H1 (cell line): ENCODE results near the gene ARHGEF7. TPM values are rescaled to one million over a fixed set of nuclear protein-coding genes. Genes with fewer than 3 reads are reported as not detected.

Experiments
- CTCF ChIA-PET: fragments of 300-600 bp; sonication (Branson Sonifier 250); formaldehyde crosslinking; loops from one replicate; lab custom pipeline; 2021; ENCODE audit not compliant: partially characterized antibody; lab: Charles Lee
- POLR2A ChIA-PET: fragments of 300-600 bp; sonication (Branson Sonifier 250); formaldehyde crosslinking; loops from one replicate; lab custom pipeline; 2021; ENCODE audit warnings: inconsistent platforms; ENCODE audit not compliant: partially characterized antibody; lab: Charles Lee
- DNase-seq, 2 experiments: peaks; one replicate each; pipeline versions ENCODE4 v3.0.0 to v3.0.0-alpha.2; 2010 to 2022; ENCODE audit warnings: low spot score in 2 of 2, low read depth in 1 of 2, mixed read lengths in 1 of 2
- FAIRE-seq: peaks from 2 replicates; lab custom pipeline; 2011; peaks lifted over from hg19 to GRCh38; lab: Jason Lieb, UNC
- H2AFZ ChIP-seq: 2 replicates; pipeline ENCODE4 v1.8.1; 2012; ENCODE audit warnings: low read length, inconsistent platforms
- H2AK5ac ChIP-seq: 2 replicates; pipeline ENCODE4 v1.6.1; 2013; ENCODE audit warnings: low read depth, low read length
- H2BK120ac ChIP-seq: replicated peaks from 2 replicates; pipeline ENCODE3; 2013; ENCODE audit warnings: low read depth, low read length, inconsistent platforms
- H2BK12ac ChIP-seq: 2 replicates; pipeline ENCODE4 v1.6.1; 2013; ENCODE audit warnings: low read depth, low read length
- H2BK15ac ChIP-seq: 2 replicates; pipeline ENCODE4 v1.6.1; 2013; ENCODE audit warnings: low read length
- H2BK20ac ChIP-seq: 2 replicates; pipeline ENCODE4 v1.6.1; 2013; ENCODE audit warnings: low read length
- H2BK5ac ChIP-seq: 2 replicates; pipeline ENCODE4 v1.6.1; 2013; ENCODE audit warnings: low read depth, low read length
- H3K14ac ChIP-seq: 2 replicates; pipeline ENCODE4 v1.6.1; 2013; ENCODE audit warnings: inconsistent platforms; ENCODE audit not compliant: insufficient read length
- H3K18ac ChIP-seq: 2 replicates; pipeline ENCODE4 v1.6.1; 2013; ENCODE audit warnings: low read length; ENCODE audit errors: extremely low read depth
- H3K23ac ChIP-seq: 2 replicates; pipeline ENCODE4 v1.6.1; 2013; ENCODE audit warnings: inconsistent platforms; ENCODE audit not compliant: insufficient read length
- H3K23me2 ChIP-seq: 2 replicates; pipeline ENCODE4 v1.6.1; 2013; ENCODE audit warnings: low read depth, low read length
- H3K27ac ChIP-seq: 2 replicates; pipeline ENCODE4 v1.6.1; 2011; ENCODE audit warnings: low read depth, low read length, inconsistent platforms
- H3K27me3 ChIP-seq, 4 experiments: replicated peaks in 1 of 4; 1 replicate in 1 of 4; 2 replicates in 3 of 4; pipeline versions ENCODE4 v1.6.1 to v1.8.1; 2011 to 2013; ENCODE audit warnings: low read length in 3 of 4, mild to moderate bottlenecking in 3 of 4, inconsistent platforms in 2 of 4, mixed read lengths in 2 of 4, moderate library complexity in 1 of 4; ENCODE audit not compliant: control insufficient read depth in 3 of 4, insufficient read depth in 3 of 4; ENCODE audit errors: extremely low read depth in 1 of 4
- H3K36me3 ChIP-seq, 4 experiments: 2 replicates each; pipeline versions ENCODE4 v1.6.1 to v1.8.1; 2011 to 2013; ENCODE audit warnings: mild to moderate bottlenecking in 4 of 4, low read length in 3 of 4, moderate library complexity in 2 of 4, control low read depth in 1 of 4, inconsistent platforms in 1 of 4; ENCODE audit not compliant: insufficient read depth in 4 of 4, control insufficient read depth in 2 of 4
- H3K4ac ChIP-seq: replicated peaks from 2 replicates; pipeline ENCODE3; 2013; ENCODE audit warnings: low read length, low read depth, mixed read lengths, inconsistent platforms; ENCODE audit not compliant: insufficient read length
- H3K4me1 ChIP-seq, 4 experiments: replicated peaks in 1 of 4; 1 replicate in 1 of 4; 2 replicates in 3 of 4; pipeline versions ENCODE4 v1.6.1 to v1.8.1; 2011 to 2013; ENCODE audit warnings: low read length in 3 of 4, inconsistent platforms in 2 of 4, mixed read lengths in 1 of 4; ENCODE audit not compliant: insufficient read depth in 4 of 4, control insufficient read depth in 3 of 4
- H3K4me2 ChIP-seq, 2 experiments: 2 replicates each; pipeline versions ENCODE4 v1.6.1 to v1.8.1; 2011 to 2013; ENCODE audit warnings: low read depth in 2 of 2, low read length in 2 of 2, control low read depth in 1 of 2, inconsistent platforms in 1 of 2, mild to moderate bottlenecking in 1 of 2; ENCODE audit not compliant: insufficient read depth in 1 of 2
- H3K4me3 ChIP-seq, 4 experiments: fragments of 200-600, 300-600 bp in 1 of 4; sonication (generic), shearing (Covaris generic), sonication (Bioruptor Twin) in 1 of 4; 2 replicates each; pipeline versions ENCODE4 v1.5.1 to v1.8.1; 2011 to 2016; ENCODE audit warnings: low read length in 4 of 4, low read depth in 3 of 4, control low read depth in 2 of 4, inconsistent platforms in 2 of 4, mild to moderate bottlenecking in 2 of 4, mixed read lengths in 1 of 4, moderate library complexity in 1 of 4; ENCODE audit not compliant: insufficient read depth in 2 of 4; ENCODE audit errors: extremely low read depth in 1 of 4
- H3K56ac ChIP-seq: replicated peaks from 2 replicates; pipeline ENCODE3; 2013; ENCODE audit warnings: low read depth, mild to moderate bottlenecking, mixed read lengths, low read length, inconsistent platforms; ENCODE audit not compliant: insufficient read length
- H3K79me1 ChIP-seq: 2 replicates; pipeline ENCODE4 v1.6.1; 2013; ENCODE audit warnings: low read depth, low read length, control low read depth
- H3K79me2 ChIP-seq, 2 experiments: 2 replicates each; pipeline versions ENCODE4 v1.6.1 to v1.8.1; 2012 to 2013; ENCODE audit warnings: low read length in 2 of 2, mild to moderate bottlenecking in 2 of 2, inconsistent platforms in 1 of 2; ENCODE audit not compliant: insufficient read depth in 2 of 2, control insufficient read depth in 1 of 2
- H3K9ac ChIP-seq, 4 experiments: replicated peaks in 1 of 4; 1 replicate in 1 of 4; 2 replicates in 3 of 4; pipeline versions ENCODE4 v1.6.1 to v1.8.1; 2011 to 2013; ENCODE audit warnings: low read depth in 3 of 4, low read length in 3 of 4, control low read depth in 2 of 4, mild to moderate bottlenecking in 2 of 4, moderate library complexity in 2 of 4, inconsistent platforms in 1 of 4; ENCODE audit errors: extremely low read depth in 1 of 4
- H3K9me3 ChIP-seq, 2 experiments: 2 replicates each; pipeline versions ENCODE4 v1.6.1 to v1.8.1; 2012 to 2013; ENCODE audit warnings: mild to moderate bottlenecking in 2 of 2, moderate library complexity in 2 of 2, control low read depth in 1 of 2, inconsistent platforms in 1 of 2, low read depth in 1 of 2, low read length in 1 of 2, mixed read lengths in 1 of 2; ENCODE audit not compliant: insufficient read depth in 2 of 2
- H4K20me1 ChIP-seq, 2 experiments: replicated peaks in 1 of 2; 2 replicates each; pipeline versions ENCODE3 to v1.8.1; 2011 to 2013; ENCODE audit warnings: inconsistent platforms in 2 of 2, low read length in 2 of 2, mild to moderate bottlenecking in 1 of 2; ENCODE audit not compliant: insufficient read depth in 2 of 2, control insufficient read depth in 1 of 2
- H4K5ac ChIP-seq: 2 replicates; pipeline ENCODE4 v1.6.1; 2013; ENCODE audit warnings: low read length, low read depth, mixed read lengths, inconsistent platforms; ENCODE audit not compliant: insufficient read length
- H4K8ac ChIP-seq: 2 replicates; pipeline ENCODE4 v1.8.0; 2013; ENCODE audit warnings: mild to moderate bottlenecking, moderate library complexity, low read length, inconsistent platforms; ENCODE audit not compliant: insufficient read depth; ENCODE audit errors: extremely low read depth
- H4K91ac ChIP-seq: replicated peaks from 2 replicates; pipeline ENCODE3; 2013; ENCODE audit warnings: low read length, mixed read lengths, inconsistent platforms; ENCODE audit not compliant: insufficient read length
- BACH1 ChIP-seq: IDR thresholded peaks from 2 replicates; pipeline ENCODE4 v1.6.1; 2012; ENCODE audit warnings: low read length, improper control_type of control experiment
- BCL11A ChIP-seq, 2 experiments: IDR thresholded peaks; one replicate each; pipeline ENCODE4 v1.6.1; 2011; ENCODE audit warnings: low read depth in 2 of 2, low read length in 2 of 2, mild to moderate bottlenecking in 2 of 2
- KDM1A ChIP-seq: fragments of 200-600, 300-600 bp; sonication (generic); IDR thresholded peaks from 2 replicates; pipeline ENCODE4 v1.7.1; 2016; ENCODE audit warnings: mild to moderate bottlenecking, low read length, borderline replicate concordance
- RNF2 ChIP-seq: fragments of 200-900, 300-1000 bp; sonication (generic); IDR thresholded peaks from 2 replicates; pipeline ENCODE4 v1.7.1; 2016; ENCODE audit warnings: borderline replicate concordance, low read depth, mild to moderate bottlenecking, antibody characterized with exemption, low read length; ENCODE audit not compliant: poor library complexity, severe bottlenecking; ENCODE audit errors: missing control alignments
- SUZ12 ChIP-seq: fragments of 200-600 bp; sonication (generic); IDR thresholded peaks from 2 replicates; pipeline ENCODE4 v1.6.1; 2012; ENCODE audit warnings: mild to moderate bottlenecking, inconsistent platforms, low read length, moderate library complexity, mixed read lengths
- TBP ChIP-seq: IDR thresholded peaks from 2 replicates; pipeline ENCODE4 v1.6.1; 2011; ENCODE audit warnings: low read depth, low read length, improper control_type of control experiment
- ZNF274 ChIP-seq: IDR thresholded peaks from 2 replicates; pipeline ENCODE4 v1.7.0; 2012; ENCODE audit warnings: low read length, borderline replicate concordance; ENCODE audit errors: extremely low read depth
- WGBS, 2 experiments: shearing (Covaris generic) in 1 of 2; methylation state at CpG; one replicate each; pipeline versions ENCODE4 v1.1.6 to v1.1.7; 2013 to 2015; ENCODE audit warnings: low lambda C conversion rate in 2 of 2, mixed read lengths in 2 of 2, inconsistent platforms in 1 of 2, low coverage in 1 of 2, missing lambda C conversion rate in 1 of 2; ENCODE audit not compliant: insufficient replicate concordance in 2 of 2, insufficient coverage in 1 of 2, insufficient read length in 1 of 2; ENCODE audit errors: extremely low coverage in 1 of 2, missing lambda C conversion rate in 1 of 2; 5-methylcytosine and 5-hydroxymethylcytosine counted together
- polyA plus RNA-seq, 7 experiments: library from polyadenylated mRNA; depleted of rRNA in 3 of 7; stranded (reverse) in 5 of 7; unstranded in 2 of 7; fragments of >200 nt in 5 of 7; fragments of 200-250 nt in 2 of 7; gene quantifications; 1 replicate in 5 of 7; 2 replicates in 1 of 7; 4 replicates in 1 of 7; pipeline versions ENCODE4 v1.2.1 to v1.2.3, GENCODE V29; 2011 to 2013; ENCODE audit warnings: missing spikeins in 2 of 7, mixed read lengths in 2 of 7
- total RNA-seq: library from RNA; stranded (reverse); fragmentation: NEBNext Ultra II Directional; extraction: Animal tissue kit (Norgen Biotek cat#: 25700); gene quantifications from 2 replicates; pipeline ENCODE4 v1.2.1, GENCODE V29; 2021

The ARHGEF7 gene
- total and polyA plus RNA-seq, 2 of the 8 experiments (the other 6 are each of a cell fraction or from before 2014, with no cell fraction given), result 26.2 to 56.5 TPM

DNA sequence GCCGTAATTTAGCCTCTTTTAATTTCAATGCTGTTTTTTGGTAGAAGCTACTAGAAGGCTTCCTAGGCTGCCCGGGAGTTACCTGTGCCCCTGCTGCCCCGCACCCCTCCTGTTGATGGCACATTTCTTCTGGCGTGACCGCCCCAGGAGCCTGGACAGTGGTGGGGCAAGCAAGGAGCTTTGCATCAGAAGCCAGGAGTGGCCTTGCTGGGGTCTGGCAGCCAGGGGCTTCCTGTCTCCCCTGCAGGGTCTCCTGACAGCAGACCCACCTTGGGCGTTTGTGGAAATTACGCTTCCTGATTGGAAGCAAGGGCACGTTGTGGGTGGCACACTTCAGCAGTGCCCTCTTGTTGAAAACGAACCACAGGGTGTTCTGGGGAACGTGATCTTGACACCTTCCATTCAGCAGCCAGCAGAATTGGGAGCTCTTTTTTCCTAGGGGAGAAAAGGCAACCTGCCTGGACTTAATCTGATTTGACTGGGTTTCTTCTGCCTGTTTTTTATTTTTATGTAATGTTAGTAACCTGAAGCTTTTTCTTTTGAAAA is 115.3 kb downstream of the ARHGEF7 start:
- no peak overlapping the region for H2BK120ac ChIP-seq
- peaks cover 18% of the 10 kb centered on the region for H3K79me1 ChIP-seq
- H4K91ac ChIP-seq, result no peak overlapping the region
- no peak overlapping the region for H2BK15ac ChIP-seq
- H4K20me1 ChIP-seq, result peaks cover 7 to 9% of the 10 kb centered on the region in 2 experiments
- H4K5ac ChIP-seq, result no peak overlapping the region
- no peak overlapping the region for H2AK5ac ChIP-seq
- H2BK5ac ChIP-seq, result no peak overlapping the region
- no peaks in the 10 kb centered on the region for H3K9me3 ChIP-seq
- H3K27me3 ChIP-seq, result no peaks in the 10 kb centered on the region
- no peak overlapping the region for H2BK12ac ChIP-seq
- no peak for DNase-seq
- no peak overlapping the region for H3K4me3 ChIP-seq
- no peak for FAIRE-seq
- ChIA-PET CTCF (interaction anchor here (0.6 to 1.6 kb wide), 5 partner anchors 17 to 643 kb away, joined by 3 to 7 read pairs (median 4); no protein-coding TSS in a partner anchor), POLR2A (no interaction called here)
- H3K36me3 ChIP-seq, result peaks cover 0 to 7% (median 1%) of the 10 kb centered on the region in 4 experiments; a peak in 3 of 8 replicates
- H3K18ac ChIP-seq, result no peak overlapping the region
- no peaks in the 10 kb centered on the region for H3K23me2 ChIP-seq
- H2BK20ac ChIP-seq, result no peak overlapping the region
- H2AFZ ChIP-seq, result no peak overlapping the region
- no peak overlapping the region for H3K9ac ChIP-seq
- no peak overlapping the region for H3K56ac ChIP-seq
- WGBS, 2 experiments, result 90% methylated on average over 10 of the region's 10 CpGs; no CpG with 5 or more reads in 1 of the 2 experiments
- no peak overlapping the region for H3K23ac ChIP-seq
- H3K4me2 ChIP-seq, result no peak overlapping the region
- peaks cover 5 to 56% of the 10 kb centered on the region in 2 experiments; a peak in 3 of 4 replicates for H3K79me2 ChIP-seq
- H3K4me1 ChIP-seq, result peaks cover 0 to 9% (median 3%) of the 10 kb centered on the region in 4 experiments; a peak in 4 of 7 replicates
- H3K4ac ChIP-seq, result no peak overlapping the region
- no peak for TF ChIP-seq KDM1A
- TF ChIP-seq BACH1, result no peak
- TF ChIP-seq SUZ12, result no peak
- TF ChIP-seq TBP, result no peak
- no peak for TF ChIP-seq BCL11A (IDR thresholded peaks at IDR 0.05; ENCODE audit: low read depth in 2 of 2, low read length in 2 of 2)
- no peak for TF ChIP-seq RNF2
- TF ChIP-seq ZNF274, result no peak
- H4K8ac ChIP-seq, result no peak overlapping the region
- H3K14ac ChIP-seq, result no peak overlapping the region
- no peak overlapping the region for H3K27ac ChIP-seq
